Measurements from ENCODE around the gene PJA1.
A peak's percentile ranks its signal among the peaks of the same experiment; 100 is the strongest.

PJA1 gene

DNA sequence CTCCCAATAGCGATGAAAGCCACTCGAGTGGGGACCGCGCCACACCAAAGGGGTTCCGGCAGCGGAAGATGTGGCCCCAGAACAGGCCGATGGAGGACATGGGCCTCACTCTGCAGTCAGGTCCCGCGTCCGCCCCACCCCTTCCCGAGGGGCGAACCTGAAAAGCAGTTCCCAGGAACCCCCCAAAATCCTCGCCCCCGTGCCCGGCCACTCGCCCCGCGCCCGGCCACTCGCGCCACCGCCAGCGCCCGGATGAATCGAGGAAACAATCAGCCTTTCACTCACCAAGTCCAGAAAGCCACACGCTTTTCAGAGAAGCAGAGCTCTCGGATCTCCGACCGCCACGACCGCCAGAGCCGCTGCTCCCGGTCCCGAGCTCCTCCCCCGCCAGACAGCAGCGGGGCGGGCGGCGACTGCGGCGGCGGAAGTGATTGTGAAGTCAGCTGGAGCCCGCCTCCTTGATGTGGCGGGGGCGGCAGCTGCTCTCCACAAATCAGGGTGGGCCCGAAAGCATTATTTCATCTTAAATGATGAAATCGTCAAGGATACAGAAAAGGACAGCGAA is at the start of gene PJA1:
TSS of gene PJA1 (minus strand) at position 367 of the 565 bp plus-strand sequence. CDS start 2,380 bp downstream, outside the sequence.
- peak; percentile 49 for DNase-seq

DNA sequence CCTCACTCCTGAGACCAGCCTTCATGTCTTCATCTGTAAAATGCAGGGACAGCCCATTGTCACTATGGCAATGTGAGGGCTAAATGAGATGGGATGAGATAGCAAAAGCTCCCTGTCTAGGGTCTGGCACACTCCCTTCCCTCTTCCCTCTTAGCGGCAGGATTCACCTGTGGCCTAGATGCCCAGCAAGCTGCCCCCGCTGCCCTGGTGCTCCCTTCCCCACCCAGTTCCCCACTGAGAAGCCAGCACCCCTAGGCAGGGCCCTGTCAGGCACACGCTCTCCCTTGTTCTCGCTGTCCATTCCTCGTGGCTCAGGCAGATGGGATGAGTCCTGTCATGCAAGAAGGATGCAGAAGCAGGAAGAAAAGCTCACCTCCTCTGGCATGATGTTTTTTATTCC is 49.2 kb upstream of the PJA1 start:
- no peak for DNase-seq

DNA sequence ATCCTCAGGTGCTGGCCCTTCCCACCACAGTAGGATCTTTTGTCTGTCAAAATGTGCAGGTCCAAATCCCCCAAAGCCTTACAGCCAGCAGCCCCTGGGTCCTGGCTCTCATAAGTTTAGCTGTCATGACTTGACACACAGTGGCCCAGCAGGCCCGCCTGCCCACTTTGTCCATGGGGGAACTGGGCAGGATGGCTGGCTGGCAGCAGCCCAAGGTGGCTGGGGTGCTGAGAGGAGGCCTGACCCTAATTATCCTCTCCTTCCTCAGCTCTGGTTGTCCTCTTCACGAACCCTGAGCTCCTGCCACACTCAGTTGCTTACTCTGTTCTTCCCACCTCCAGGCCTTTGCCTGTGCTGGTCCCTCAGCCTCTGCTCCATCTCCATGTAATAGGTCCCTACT is 46.4 kb upstream of the PJA1 start:
- DNase-seq: no peak

DNA sequence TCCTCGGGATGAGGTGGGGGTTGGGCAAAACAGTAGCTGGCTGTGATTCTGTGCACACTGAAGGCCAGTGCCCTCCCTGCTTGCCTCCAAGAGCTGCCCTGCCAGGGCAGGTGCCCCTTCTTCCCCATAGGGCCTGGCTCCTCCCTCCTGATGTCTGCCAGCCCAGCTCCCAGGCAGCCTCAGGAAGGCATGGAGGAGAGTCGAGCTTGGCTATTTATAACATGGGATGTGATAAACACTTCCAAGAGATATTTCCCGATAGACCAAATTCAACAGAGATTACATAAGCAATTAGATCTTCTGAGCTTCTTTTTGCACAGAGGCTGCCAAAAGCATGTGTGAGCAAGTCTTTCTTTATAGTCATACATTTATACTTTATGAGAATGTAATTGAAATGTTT is 45.3 kb upstream of the PJA1 start:
- no peak for DNase-seq

DNA sequence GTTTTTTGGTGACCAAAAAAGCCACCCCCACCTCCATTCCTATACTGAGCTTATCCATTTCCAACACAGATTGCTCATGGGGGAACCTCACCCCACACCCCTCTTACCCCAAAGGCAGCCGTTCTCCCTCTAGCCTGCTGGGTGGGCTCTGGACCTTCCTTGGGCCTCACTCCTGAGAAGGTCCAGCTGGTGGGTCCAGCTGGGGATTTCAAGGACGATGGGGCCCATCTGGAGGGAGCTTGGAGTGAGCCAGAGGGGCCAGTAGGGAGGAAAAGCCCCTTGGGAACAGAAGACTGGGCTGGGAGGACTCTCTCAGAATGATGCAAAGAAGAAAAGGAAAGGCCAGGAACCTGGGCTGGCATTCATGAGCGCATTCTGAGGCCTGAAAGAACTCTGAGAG is 42.0 kb upstream of the PJA1 start:
- DNase-seq: no peak

- no peak for DNase-seq
Measured at GRCh38 chrX:69203638-69204037, 38.4 kb upstream of the PJA1 start.

DNA sequence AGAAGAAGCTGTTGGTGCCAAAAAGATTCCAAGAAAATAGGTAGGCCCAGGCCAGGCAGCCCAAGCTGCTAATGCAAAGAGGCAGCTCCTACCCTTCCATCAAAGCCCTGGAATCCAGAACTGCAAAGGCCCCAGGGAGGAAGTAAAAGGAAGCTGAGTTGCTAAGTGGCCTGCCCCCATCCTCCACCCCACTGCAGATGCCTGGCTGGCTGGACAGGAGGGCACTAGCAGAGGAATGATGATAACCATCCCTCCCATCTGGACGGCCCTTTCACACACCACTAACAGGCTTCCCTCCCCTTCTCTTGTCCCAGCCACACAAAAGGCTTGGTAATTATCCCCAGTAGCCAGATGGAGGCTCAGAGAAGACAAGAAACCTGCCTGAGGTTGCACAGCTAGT is 32.4 kb upstream of the PJA1 start:
- DNase-seq: no peak

GRCh38 chrX:69196666-69197065 is 31.4 kb upstream of the PJA1 start:
- no peak for DNase-seq

DNA sequence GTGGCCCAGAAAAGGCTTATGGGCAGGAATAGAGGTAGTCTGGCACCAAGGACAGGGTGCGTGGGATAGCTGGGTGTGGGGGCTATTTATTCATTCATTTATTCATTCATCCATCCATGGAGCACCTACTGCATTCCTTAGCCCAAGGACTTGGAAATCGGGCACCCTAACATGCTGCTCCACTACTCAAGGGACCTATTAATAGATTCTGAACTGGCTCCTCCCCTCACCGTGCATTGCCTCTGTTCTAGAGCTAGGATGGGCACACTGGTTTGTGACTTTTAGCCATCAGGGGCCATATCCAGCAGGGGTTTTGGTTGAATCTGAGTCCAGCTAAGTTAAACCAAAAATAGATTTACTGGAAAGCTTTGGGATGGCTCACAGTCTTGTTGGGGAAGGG is 30.6 kb upstream of the PJA1 start:
- no peak for DNase-seq

DNA sequence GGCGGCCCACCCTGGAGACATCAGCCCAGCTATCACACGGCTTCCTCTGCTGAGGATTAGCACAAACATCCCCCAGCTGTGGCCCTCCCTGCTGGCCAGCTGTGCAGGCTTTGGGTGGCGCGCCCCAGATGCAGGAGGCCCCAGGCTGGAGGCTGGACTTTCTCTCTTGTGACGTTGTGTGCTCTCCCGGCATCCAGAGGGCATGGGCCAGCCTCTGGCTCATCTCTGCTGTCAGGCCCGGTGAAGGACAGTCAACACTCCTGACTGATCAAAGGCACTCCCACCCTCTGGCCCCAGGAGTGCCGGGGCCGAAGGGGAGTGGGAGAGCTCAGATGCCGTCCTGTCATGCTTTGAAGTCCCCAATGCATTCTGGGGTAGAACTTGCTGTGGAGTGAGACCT is 29.9 kb upstream of the PJA1 start:
- DNase-seq: no peak

DNA sequence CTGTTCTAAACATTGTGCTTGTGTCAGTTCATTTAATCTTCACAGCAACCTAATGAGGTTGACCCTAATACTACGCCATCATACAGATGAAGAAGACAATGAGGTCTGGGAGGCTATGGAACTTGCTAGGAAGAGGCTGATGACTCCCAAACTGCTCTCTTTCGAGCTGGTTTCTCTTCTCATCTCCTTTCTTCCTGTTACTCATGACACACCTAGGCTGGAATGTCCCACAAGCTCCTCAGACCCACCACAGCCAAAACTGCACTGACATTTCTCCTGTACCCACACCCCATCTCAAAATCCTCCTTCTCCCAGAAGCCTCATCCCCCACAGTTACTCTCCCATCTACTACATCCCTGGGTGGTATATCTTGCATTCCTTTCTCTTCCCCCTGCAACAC is 27.4 kb upstream of the PJA1 start:
- no peak for DNase-seq

- DNase-seq: no peak
Measured at GRCh38 chrX:69189576-69190371, 24.5 kb upstream of the PJA1 start.

- DNase-seq: no peak
Measured at GRCh38 chrX:69186651-69187050, 21.4 kb upstream of the PJA1 start.

DNA sequence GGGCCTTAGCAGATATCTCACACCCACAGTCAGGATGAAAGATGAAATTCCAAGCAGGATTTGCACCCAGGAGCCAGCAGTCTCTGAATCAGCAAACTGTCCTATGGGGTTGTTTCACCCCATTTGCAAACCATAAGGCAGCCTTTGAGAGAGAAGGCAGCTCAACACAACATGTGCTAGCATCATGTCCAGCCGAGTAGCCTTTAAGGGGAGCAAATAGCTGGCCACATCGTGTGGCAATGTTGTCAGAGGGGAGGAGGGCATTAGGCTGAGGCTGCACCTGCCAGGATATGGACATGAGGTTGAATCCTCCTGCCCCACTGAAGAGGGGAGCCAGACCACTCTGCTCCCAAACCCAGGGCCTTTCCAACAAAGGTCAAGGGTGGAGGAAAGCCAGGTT is 20.6 kb upstream of the PJA1 start:
- DNase-seq: no peak

GRCh38 chrX:69185141-69185540 is 19.9 kb upstream of the PJA1 start:
- DNase-seq: no peak

DNA sequence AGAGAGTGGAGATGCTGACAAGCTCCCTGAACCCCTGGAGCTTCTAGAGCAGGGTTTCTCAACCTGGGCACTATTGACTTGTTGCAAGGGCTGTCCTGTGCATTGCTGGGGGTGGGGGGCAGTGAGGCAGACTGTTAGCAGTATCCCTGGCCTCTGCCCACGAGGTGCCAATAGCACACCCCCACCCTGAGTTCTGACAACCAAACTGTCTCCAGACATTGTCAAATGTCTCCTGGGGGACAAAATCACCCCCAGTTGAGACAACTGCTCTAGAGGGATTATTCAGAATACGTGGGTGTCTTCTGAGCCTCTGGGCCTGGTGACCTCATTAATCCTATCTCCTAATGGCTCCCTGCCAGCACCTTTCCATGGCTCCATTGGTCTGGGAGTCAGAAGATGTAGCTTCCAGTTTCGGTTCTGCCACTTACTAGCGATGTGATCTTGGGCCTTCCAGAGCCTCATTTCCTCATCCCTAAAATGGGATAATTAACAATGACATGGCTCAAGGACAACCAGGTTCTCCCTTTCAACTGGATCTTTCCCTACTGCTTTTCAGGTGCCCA is 17.6 kb upstream of the PJA1 start:
- no peak for DNase-seq

DNA sequence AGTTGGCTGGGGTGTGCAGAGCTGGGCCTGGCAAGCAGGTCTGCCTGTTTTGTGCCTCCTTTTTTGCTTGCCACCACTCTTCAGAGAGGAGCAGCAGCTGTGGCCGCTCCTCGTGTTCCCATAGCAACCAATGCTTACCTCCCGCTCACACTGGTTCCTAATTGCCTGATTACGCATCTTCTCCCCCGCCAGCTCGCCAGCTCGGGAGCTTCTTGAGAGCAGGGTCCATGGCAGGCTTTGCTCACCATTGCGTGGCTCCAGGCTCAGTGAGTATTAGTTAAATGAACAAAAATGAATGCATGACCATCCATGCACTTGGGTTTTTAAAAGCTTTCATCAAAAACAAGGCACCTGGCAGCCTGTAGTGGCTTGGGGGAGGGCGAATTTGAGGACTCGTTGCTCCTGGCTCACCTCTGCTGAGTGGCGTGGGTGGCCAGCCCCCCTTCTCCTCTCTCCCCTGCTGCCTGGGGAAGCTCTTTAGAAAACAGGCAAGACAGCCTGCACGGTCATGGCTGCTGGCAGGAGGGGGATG is 14.2 kb upstream of the PJA1 start:
- no peak for DNase-seq

DNA sequence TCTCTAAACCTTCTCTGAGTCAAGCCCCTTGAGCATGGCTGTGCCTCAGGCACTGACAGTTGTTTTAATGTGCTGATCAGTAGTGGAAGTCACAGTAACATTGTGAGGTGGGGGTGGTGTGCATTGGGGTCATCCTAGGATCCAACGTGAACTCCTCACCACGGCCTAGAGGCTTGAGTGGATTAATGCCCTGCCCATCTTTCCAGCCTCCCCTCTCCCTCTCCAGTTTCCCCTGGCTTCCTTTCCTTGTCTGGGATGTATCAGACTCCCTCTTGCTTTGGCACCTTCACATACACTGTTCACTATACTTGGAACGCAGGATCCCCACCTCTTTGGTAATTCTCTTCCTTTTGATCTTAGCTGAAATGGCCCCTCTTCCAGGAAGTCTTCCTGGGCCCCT is 13.3 kb upstream of the PJA1 start:
- no peak for DNase-seq

- no peak for DNase-seq
Measured at GRCh38 chrX:69177511-69178162, 12.4 kb upstream of the PJA1 start.

DNA sequence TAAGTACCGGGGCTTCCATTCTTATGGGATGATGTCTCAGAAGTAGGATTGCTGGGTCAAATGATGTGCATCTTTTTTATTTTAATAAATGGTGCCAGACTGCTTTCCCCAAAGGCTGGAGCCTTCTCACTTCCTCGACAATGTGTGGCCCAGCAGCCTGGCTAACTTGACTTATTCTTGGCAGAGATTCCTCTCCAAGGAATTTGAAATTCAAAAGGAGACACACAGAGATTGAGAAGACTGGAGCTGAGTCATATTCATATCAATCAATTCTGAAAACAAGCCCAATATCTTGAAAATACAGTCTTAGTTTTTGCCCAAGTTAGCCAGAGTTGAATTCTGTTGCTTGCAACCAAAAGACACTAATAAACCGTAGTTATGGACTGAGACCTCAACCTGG is 10.8 kb upstream of the PJA1 start:
- DNase-seq: no peak

GRCh38 chrX:69173906-69174305 is 8.7 kb upstream of the PJA1 start:
- DNase-seq: no peak

DNA sequence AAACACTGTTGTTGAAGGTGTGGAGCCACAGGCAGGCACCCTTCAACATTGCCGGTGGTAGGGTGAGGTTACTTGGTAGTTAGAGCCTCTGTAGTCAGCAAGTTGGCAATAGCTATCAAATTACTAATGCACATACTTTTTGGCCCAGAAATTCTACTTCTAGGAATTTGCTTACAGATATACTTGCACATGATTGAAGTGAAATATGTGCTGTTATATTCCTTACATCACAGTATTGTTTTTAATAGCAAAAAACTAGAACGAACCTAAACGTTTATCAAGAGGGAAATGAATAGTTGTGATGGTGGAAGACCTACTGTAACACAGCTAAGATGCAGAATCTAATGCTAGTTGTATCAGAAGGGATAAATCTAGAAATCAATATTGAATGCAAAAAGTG is 7.7 kb upstream of the PJA1 start:
- no peak for DNase-seq

DNA sequence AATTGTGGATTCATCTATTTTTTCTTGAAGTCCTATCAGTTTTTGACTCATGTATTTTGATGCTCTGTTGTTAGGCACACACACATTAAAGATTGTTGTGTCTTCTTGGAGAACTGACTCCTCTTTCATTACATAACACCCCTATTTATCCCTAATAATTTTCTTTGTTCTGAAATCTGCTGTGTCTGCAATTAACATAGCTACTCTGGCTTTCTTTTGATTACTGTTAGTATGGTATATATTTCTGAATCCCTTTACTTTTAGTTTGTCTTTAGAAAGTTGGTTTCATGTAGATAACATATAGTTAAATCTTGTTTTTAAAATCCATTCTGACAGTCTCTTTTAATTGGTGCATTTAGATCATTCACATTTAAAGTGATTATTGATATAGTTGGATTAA is 5.1 kb upstream of the PJA1 start:
- DNase-seq: no peak

Measured in activated T-cell treated with anti-CD3 and anti-CD28 coated beads for 4 hours (primary cell).